ENCODE data around the gene EYA2. TPM values are rescaled to one million over a fixed set of nuclear protein-coding genes. Genes with fewer than 3 reads are reported as not detected.

The EYA2 gene
- total RNA-seq, 1 donor from 2014 or later = 8.1 TPM

DNA sequence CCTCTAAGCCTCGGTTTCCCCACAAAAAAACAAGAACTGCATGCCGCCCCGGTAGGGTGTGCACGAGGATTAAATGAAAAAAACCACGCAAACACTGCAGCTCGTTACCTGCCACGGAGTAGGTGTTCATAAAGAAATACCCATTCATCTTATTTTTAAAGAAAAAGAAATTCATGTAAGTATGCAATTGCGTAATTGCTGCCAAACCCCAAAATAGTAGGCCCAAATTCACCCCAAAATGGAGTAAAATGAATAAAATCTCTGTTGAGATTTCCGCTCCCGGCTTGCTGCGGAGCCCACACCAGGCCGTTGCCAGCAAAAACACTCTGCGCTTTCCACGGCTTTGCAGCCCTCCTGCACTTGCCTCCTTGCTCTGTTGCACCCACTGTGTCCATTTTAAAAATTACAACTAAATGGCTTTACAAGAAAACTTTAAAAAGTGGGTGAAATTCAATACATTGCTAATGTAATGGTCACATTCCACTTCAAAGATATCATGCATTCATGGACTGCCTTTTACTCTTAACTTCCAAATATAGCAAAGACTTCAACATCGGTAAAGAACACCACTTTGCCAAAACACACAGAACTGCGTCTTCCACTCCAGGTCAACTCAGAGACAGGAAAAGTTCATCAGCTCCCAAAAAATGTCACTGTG, 336.9 kb downstream of the EYA2 start:
- H3K36me3 ChIP-seq = peaks cover 0 to 65% of the 10 kb centered on the region in 2 donors

DNA sequence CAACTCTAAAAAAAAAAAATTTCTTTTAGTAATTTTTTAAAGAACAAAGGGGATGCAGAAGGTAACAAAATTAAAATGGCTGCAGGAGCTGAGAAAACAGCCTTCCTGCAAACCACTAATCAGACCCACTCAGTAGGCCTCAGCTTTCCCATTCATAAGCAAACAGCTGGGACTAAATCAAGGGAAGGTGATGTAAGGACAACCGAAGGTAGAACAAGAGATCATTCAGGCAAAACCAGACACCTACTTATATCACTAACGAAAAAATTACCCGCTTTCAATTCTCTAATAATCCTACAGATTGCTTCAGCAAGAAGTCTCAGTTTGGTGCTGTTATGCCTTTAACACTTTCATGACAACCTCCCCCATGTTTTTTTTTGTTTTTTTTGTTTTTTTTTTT, 337.9 kb downstream of the EYA2 start:
- H3K9me3 ChIP-seq = no peaks in the 10 kb centered on the region
- no peak overlapping the region for H3K4me3 ChIP-seq
- no peak overlapping the region for H3K27ac ChIP-seq
- DNase-seq (ENCODE audit: extremely low spot score in 2 of 2) = no peak
- TF ChIP-seq POLR2AphosphoS5 (IDR thresholded peaks at IDR 0.05; ENCODE audit: insufficient read depth in 1 of 2, low read depth in 1 of 2) = no peak
- TF ChIP-seq POLR2A (IDR thresholded peaks at IDR 0.05) = no peak
- TF ChIP-seq CTCF (IDR thresholded peaks at IDR 0.05) = no peak
- H3K4me1 ChIP-seq = no peaks in the 10 kb centered on the region
- no peaks in the 10 kb centered on the region for H3K27me3 ChIP-seq
- H3K36me3 ChIP-seq = peaks cover 0 to 63% of the 10 kb centered on the region in 2 donors
- intact Hi-C loops (cut with DNase I) = no loop called here

More for the DNA sequence above, 336.9 kb downstream of the EYA2 start:
- Histone ChIP-seq H3K9me3 (no peaks in the 10 kb centered on the region), H3K4me1 (no peaks in the 10 kb centered on the region), H3K4me3 (no peak overlapping the region), H3K27me3 (no peaks in the 10 kb centered on the region), H3K27ac (no peak overlapping the region)
- TF ChIP-seq POLR2A (IDR thresholded peaks at IDR 0.05) (no peak), CTCF (IDR thresholded peaks at IDR 0.05) (no peak), POLR2AphosphoS5 (IDR thresholded peaks at IDR 0.05; ENCODE audit: insufficient read depth in 1 of 2, low read depth in 1 of 2) (no peak)
- intact Hi-C loops (cut with DNase I) = no loop called here
- DNase-seq (ENCODE audit: extremely low spot score in 2 of 2) = no peak

DNA sequence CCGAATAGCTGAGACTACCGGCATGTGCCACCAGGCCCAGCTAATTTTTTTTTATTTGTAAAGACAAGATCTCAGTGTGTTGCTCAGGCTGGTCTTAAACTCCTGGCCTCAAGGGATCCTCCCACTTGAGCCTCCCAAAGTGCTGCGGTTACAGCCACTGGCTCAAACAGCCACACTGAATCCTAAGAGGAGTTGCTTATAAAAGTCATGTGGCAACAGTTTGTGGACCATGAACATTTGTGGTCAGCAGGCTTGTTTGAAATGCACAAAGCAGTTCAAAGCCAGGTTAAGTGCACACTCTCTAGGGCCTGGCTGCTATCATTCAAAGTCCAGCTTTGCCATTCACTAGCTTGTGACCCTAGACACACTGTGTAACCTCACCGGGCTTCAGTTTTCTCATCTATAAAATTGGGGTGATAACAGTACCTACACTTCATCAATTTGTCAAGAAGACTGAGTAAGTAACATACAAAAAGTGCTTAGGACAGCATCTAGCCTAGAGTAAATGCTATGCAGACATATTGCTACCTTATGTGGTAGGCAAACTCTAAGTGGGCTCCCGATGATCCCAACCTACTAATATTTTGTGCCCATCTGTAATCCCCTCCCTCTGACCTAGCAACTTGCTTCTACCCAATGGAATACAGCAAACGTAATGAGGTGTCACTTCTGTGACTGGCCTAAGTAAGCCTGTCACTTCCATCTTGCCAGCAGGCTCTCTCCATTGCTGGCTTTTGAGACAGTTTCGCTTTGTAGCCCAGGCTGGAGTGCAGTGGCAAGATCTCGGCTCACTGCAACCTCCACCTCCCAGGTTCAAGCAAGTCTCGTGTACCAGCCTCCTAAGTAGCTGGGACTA, 338.9 kb downstream of the EYA2 start:
- no peaks in the 10 kb centered on the region for H3K27me3 ChIP-seq
- H3K4me1 ChIP-seq = no peaks in the 10 kb centered on the region
- no peak for TF ChIP-seq POLR2A (IDR thresholded peaks at IDR 0.05)
- TF ChIP-seq POLR2AphosphoS5 (IDR thresholded peaks at IDR 0.05; ENCODE audit: insufficient read depth in 1 of 2, low read depth in 1 of 2) = no peak
- no peak for TF ChIP-seq CTCF (IDR thresholded peaks at IDR 0.05)
- H3K9me3 ChIP-seq = no peaks in the 10 kb centered on the region
- H3K4me3 ChIP-seq = no peak overlapping the region
- H3K36me3 ChIP-seq = peaks cover 0 to 64% of the 10 kb centered on the region in 2 donors
- intact Hi-C loops (cut with DNase I) = no loop called here
- DNase-seq (ENCODE audit: extremely low spot score in 2 of 2) = no peak
- H3K27ac ChIP-seq = no peak overlapping the region

- Histone ChIP-seq H3K27ac (no peak overlapping the region), H3K27me3 (no peaks in the 10 kb centered on the region), H3K4me1 (no peaks in the 10 kb centered on the region), H3K9me3 (no peaks in the 10 kb centered on the region), H3K4me3 (no peak overlapping the region), H3K36me3 (peaks cover 0 to 53% of the 10 kb centered on the region in 2 donors)
- no peak for DNase-seq (ENCODE audit: extremely low spot score in 2 of 2)
- no peak for TF ChIP-seq POLR2AphosphoS5 (IDR thresholded peaks at IDR 0.05; ENCODE audit: insufficient read depth in 1 of 2, low read depth in 1 of 2)
- no peak for TF ChIP-seq CTCF (IDR thresholded peaks at IDR 0.05)
- TF ChIP-seq POLR2A (IDR thresholded peaks at IDR 0.05) = no peak
- intact Hi-C loops (cut with DNase I) = no loop called here
Observed at GRCh38 chr20:47235111-47235510, 340.5 kb downstream of the EYA2 start.
